Activated CD8-positive, alpha-beta T cell treated with anti-CD3 and anti-CD28 coated beads, Interleukin-2, amount 10 ng/mL, durations not matched to agents 7 days and 5 days (primary cell): ENCODE measurements around the gene DRAP1. TPM values are rescaled to one million over a fixed set of nuclear protein-coding genes. Genes with fewer than 3 reads are reported as not detected.

Experiments used
- ATAC-seq: fragments of 150-1000 bp; cut with Tn5 transposase; one replicate; pipeline ENCODE4 v1.10.0; 2021; ENCODE audit warnings: moderate library complexity
- CTCF ChIA-PET: fragments of 350-600 bp; sonication (Branson Sonifier 250); formaldehyde crosslinking; loops from one replicate; lab custom pipeline; 2021; ENCODE audit warnings: antibody characterized with exemption; lab: Charles Lee
- POLR2A ChIA-PET: fragments of 350-600 bp; sonication (Branson Sonifier 250); formaldehyde crosslinking; loops from one replicate; lab custom pipeline; 2021; ENCODE audit warnings: antibody characterized with exemption; lab: Charles Lee
- DNase-seq: peaks from one replicate; pipeline ENCODE4 v3.0.0-alpha.2; 2020
- H3K27ac Mint-ChIP-seq: one replicate; pipeline ENCODE4 v1.8.0; 2021; ENCODE audit warnings: mild to moderate bottlenecking, mixed read lengths
- H3K27me3 Mint-ChIP-seq: one replicate; pipeline ENCODE4 v1.8.0; 2021; ENCODE audit warnings: low read depth, mixed read lengths
- H3K36me3 Mint-ChIP-seq: one replicate; pipeline ENCODE4 v1.8.0; 2021; ENCODE audit warnings: low read depth, mixed read lengths
- H3K4me1 Mint-ChIP-seq: one replicate; pipeline ENCODE4 v1.8.0; 2021; ENCODE audit warnings: low read depth, mixed read lengths
- H3K4me3 Mint-ChIP-seq: one replicate; pipeline ENCODE4 v1.8.0; 2021; ENCODE audit warnings: mild to moderate bottlenecking, mixed read lengths
- H3K9me3 Mint-ChIP-seq: one replicate; pipeline ENCODE4 v1.8.0; 2022; ENCODE audit warnings: mixed read lengths; ENCODE audit not compliant: insufficient read depth
- total RNA-seq, 2 experiments: library from RNA; stranded (reverse); gene quantifications; one replicate each; pipeline ENCODE4 v1.2.3, GENCODE V29; 2021

Gene DRAP1
- total RNA-seq, 2 experiments from 2014 or later, result 219 to 240 TPM

DNA sequence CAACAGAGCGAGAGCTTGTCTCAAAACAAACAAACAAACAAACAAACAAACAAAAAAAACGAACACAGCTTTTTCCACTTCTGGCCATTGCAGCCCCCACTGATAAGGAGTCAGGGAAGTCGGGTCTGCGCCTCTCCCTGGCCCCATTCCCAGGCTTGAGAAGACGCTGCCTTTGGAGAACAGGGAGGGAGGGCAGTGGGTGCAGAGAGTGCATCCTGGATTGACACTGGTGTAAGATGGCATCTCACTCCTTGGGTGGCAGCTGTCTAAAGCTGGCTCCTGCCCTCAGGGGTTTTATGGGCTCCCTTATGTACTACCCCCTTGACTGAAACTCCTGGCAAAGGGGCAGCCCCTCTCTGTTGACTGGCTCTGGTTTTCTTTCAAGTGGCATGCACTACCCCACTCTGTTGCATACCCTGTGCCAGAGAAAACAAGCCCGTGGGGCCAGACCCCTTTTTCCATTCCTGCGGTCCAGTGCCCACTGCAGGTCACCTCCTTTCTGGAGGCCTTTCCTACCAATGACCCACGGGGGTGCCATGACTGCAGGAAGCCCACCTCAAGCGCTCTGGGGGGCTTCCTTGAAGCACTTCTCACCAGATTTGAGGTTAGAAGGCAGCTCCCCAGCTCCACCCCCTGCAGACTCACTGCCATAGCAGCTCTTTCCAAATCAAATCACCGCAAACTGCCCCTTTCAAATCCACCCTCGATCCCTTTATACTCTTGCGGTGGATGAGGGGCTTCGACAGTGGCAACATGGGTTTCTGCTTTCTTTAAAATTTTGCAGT is 12.7 kb downstream of the DRAP1 start:
- peak overlapping the region; percentile 82 for H3K27ac Mint-ChIP-seq
- CTCF ChIA-PET, result interaction anchor here (1.0 to 2.6 kb wide), 11 partner anchors 8 to 72 kb away, joined by 3 to 43 read pairs (median 6); partner anchors contain the start of genes CCDC85B and FIBP

DNA sequence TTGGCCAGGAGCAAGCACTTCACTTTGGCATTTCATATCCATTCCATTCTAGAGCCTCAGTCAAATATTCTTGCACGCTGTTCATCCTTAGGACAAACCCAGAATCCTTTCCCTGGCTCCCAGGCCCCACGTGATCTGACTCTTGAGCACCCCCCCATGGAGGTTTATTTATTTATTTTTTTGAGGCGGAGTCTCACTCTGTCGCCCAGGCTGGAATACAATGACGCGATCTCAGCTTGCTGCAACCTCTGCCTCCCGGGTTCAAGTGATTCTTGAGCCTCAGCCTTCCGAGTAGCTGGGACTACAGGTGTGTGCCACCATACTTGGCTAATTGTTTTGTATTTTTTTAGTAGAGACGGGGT is 13.3 kb downstream of the DRAP1 start:
- Mint-ChIP-seq H3K4me1 (peaks cover 48% of the 10 kb centered on the region), H3K36me3 (peaks cover 12% of the 10 kb centered on the region), H3K4me3 (no peak overlapping the region), H3K27me3 (peaks cover 2% of the 10 kb centered on the region), H3K27ac (peak overlapping the region; percentile 82), H3K9me3 (no peaks in the 10 kb centered on the region)
- ATAC-seq (no peak), DNase-seq (no peak)
- CTCF ChIA-PET, result interaction anchor here (0.9 to 2.6 kb wide), 12 partner anchors 9 to 153 kb away, joined by 3 to 43 read pairs (median 6); partner anchors contain the start of genes CCDC85B and FIBP
- POLR2A ChIA-PET, result interaction anchor here (0.7 to 3.7 kb wide), 5 partner anchors 9 to 46 kb away, joined by 3 to 24 read pairs (median 4); partner anchors contain the start of genes CCDC85B and FIBP

More for the DNA sequence above, 12.7 kb downstream of the DRAP1 start:
- H3K9me3 Mint-ChIP-seq, result no peaks in the 10 kb centered on the region
- POLR2A ChIA-PET, result interaction anchor here (0.7 to 3.7 kb wide), 9 partner anchors 9 to 72 kb away, joined by 3 to 24 read pairs (median 3); partner anchors contain the start of genes CCDC85B, FIBP and SART1
- H3K4me1 Mint-ChIP-seq, result peaks cover 54% of the 10 kb centered on the region
- H3K27me3 Mint-ChIP-seq, result no peaks in the 10 kb centered on the region
- peaks cover 12% of the 10 kb centered on the region for H3K36me3 Mint-ChIP-seq
- DNase-seq (peak; percentile 46), ATAC-seq (no peak)
- no peak overlapping the region for H3K4me3 Mint-ChIP-seq

DNA sequence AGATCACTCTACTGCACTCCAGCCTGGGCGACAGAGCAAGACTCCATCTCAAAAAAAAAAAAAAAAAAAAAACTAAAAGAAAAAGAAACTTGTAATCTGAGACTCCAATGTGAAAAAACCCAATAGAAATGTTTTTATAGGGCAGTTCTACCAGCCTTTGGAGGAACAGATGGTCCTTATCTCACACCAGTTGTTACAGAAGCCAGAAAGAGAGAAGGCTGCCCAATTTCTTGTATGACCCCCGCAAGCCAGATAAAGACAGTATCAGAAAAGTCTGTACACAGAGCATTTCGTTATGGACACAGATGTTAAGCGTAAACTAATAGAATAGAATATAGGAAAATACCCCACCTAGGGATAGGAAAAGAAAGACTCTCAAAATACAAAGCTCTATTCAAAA is 14.8 kb downstream of the DRAP1 start:
- ChIA-PET CTCF (interaction anchor here (0.8 to 2.0 kb wide), 4 partner anchors 16 to 50 kb away, joined by 3 to 6 read pairs (median 4); partner anchors contain the start of gene CCDC85B), POLR2A (no interaction called here)
- H3K9me3 Mint-ChIP-seq, result no peaks in the 10 kb centered on the region
- peaks cover 11% of the 10 kb centered on the region for H3K27me3 Mint-ChIP-seq
- DNase-seq (no peak), ATAC-seq (no peak)
- peaks cover 34% of the 10 kb centered on the region for H3K4me1 Mint-ChIP-seq
- H3K4me3 Mint-ChIP-seq, result no peak overlapping the region
- peaks cover 6% of the 10 kb centered on the region for H3K36me3 Mint-ChIP-seq
- no peak overlapping the region for H3K27ac Mint-ChIP-seq

DNA sequence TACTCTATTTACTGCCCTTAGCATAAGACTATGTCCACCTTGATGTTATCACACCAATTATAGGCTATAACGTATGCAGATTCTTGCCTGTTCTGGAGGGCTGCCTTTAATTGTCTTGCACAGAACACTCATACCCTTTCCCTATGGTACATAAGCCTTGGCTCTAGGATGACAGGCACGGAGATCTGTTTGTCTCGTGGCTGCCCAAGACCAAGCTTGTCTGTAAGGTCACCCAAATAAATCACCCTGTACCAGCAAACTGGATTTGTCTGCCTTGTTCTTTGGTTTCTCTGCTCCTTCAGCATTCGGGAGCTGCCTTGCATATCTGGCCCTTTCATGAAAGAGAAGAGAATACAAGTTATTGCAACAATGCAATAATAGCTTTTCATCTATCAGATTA is 18.5 kb downstream of the DRAP1 start:
- ChIA-PET CTCF (interaction anchor here (0.7 to 1.0 kb wide), 2 partner anchors 19 to 48 kb away, joined by 3 read pairs; no protein-coding TSS in a partner anchor), POLR2A (interaction anchor here (0.6 to 0.9 kb wide), 2 partner anchors 37 to 210 kb away, joined by 5 read pairs; no protein-coding TSS in a partner anchor)
- Mint-ChIP-seq H3K4me3 (no peak overlapping the region), H3K9me3 (no peaks in the 10 kb centered on the region), H3K4me1 (peaks cover 3% of the 10 kb centered on the region), H3K27me3 (peaks cover 20% of the 10 kb centered on the region), H3K27ac (no peak overlapping the region), H3K36me3 (no peaks in the 10 kb centered on the region)
- ATAC-seq (no peak), DNase-seq (no peak)

DNA sequence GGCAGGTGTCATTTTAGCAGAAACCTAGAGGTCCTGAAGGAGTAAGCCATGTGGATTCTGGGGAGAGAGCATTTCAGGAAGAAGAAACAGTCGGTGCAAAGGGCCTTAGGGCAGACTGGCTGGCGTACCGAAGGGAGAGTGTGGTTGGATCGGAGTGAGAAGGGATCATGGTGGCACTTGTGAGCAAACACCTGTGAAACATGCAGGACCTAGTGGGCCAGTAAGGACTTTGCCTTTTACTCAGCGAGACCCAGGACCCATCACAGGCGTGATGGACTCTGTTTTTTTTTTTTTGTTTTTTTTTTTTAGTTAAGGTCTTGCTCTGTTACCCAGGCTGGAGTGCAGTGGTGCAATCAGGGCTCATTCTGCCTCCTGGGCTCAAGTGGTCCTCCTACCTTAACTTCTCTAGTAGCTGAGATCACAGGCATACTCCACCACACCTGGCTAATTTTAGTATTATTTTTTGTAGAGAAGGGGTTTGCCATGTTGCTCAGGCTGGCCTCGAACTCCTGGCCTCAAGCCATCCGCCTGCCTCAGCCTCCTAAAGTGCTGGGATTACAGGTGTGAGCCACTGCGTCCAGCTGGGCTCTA is 22.6 kb downstream of the DRAP1 start:
- ChIA-PET POLR2A (interaction anchor here (1.5 kb wide), 1 partner anchor 10 kb away, joined by 3 read pairs; no protein-coding TSS in a partner anchor), CTCF (no interaction called here)
- peaks cover 20% of the 10 kb centered on the region for H3K27me3 Mint-ChIP-seq
- ATAC-seq, result no peak
- H3K9me3 Mint-ChIP-seq, result no peaks in the 10 kb centered on the region
- DNase-seq, result no peak
- H3K4me3 Mint-ChIP-seq, result no peak overlapping the region
- no peaks in the 10 kb centered on the region for H3K4me1 Mint-ChIP-seq
- no peaks in the 10 kb centered on the region for H3K36me3 Mint-ChIP-seq
- no peak overlapping the region for H3K27ac Mint-ChIP-seq

DNA sequence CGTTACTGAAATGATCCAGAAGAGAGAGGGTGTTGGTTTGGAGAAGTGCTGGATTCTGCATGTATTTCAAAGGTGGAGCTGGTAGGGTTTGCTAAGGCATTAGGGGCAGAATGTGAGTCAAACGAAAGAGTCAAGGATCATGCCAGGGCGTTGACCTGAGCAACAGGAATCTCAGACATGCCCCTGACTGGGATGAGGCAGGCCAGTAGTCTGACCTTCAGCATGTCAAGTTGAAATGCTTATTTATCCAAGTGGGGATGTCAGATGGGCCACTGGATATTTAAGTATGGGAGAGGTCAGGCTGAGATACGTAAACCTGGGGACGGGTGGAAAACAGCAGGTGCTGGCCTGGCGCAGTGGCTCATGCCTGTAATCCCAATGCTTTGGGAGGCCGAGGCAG is 23.3 kb downstream of the DRAP1 start:
- Mint-ChIP-seq H3K27me3 (peaks cover 17% of the 10 kb centered on the region), H3K27ac (no peak overlapping the region), H3K4me3 (no peak overlapping the region), H3K9me3 (no peaks in the 10 kb centered on the region), H3K36me3 (no peaks in the 10 kb centered on the region), H3K4me1 (no peaks in the 10 kb centered on the region)
- ATAC-seq, result no peak
- POLR2A ChIA-PET, result no interaction called here
- CTCF ChIA-PET, result interaction anchor here (0.6 kb wide), 1 partner anchor 14 kb away, joined by 3 read pairs; no protein-coding TSS in a partner anchor
- no peak for DNase-seq

DNA sequence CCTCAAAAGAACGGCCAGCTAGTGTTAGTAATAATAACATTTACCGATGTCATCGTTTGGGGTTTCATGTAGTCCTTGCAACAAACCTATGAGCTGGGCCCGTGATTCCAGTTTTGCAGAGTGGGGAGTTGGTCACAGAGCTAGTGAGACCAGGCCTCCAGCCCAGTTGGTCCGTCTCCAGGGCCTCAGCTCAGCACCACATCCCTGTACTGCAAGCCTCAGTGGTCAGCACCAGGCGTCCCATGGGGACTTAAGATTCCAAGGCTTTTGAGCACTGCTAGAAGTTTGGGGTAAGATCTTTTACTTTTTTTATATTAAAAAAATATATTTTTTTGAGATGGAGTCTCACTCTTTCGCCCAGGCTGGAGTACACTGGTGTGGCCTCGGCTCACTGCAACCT is 25.0 kb downstream of the DRAP1 start:
- Mint-ChIP-seq H3K4me1 (no peaks in the 10 kb centered on the region), H3K27ac (no peak overlapping the region), H3K36me3 (no peaks in the 10 kb centered on the region), H3K9me3 (no peaks in the 10 kb centered on the region), H3K27me3 (peaks cover 13% of the 10 kb centered on the region), H3K4me3 (no peak overlapping the region)
- DNase-seq (no peak), ATAC-seq (no peak)
- CTCF ChIA-PET, result interaction anchor here (1.8 kb wide), 1 partner anchor 12 kb away, joined by 9 read pairs; no protein-coding TSS in a partner anchor
- POLR2A ChIA-PET, result no interaction called here

DNA sequence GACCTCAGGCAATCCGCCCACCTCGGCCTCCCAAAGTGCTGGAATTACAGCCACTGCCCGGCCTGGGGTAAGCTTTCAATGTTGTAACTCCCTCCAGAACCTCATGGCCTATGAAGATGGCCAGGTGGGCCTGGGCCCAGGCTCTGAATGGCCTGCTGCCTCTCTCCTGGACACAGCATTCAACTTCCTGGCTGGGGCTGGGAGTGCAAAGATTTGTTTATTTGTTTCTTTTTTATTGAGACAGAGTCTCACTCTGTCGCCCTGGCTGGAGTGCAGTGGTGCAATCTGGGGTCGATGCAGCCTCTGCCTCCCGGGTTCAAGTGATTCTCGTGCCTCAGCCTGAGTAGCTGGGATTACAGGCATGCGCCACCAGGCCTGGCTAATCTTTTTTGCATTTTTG is 25.5 kb downstream of the DRAP1 start:
- H3K4me1 Mint-ChIP-seq, result no peaks in the 10 kb centered on the region
- no peak for DNase-seq
- ChIA-PET CTCF (interaction anchor here (1.8 kb wide), 1 partner anchor 12 kb away, joined by 9 read pairs; no protein-coding TSS in a partner anchor), POLR2A (no interaction called here)
- H3K27ac Mint-ChIP-seq, result no peak overlapping the region
- no peaks in the 10 kb centered on the region for H3K9me3 Mint-ChIP-seq
- no peak for ATAC-seq
- H3K36me3 Mint-ChIP-seq, result no peaks in the 10 kb centered on the region
- no peak overlapping the region for H3K4me3 Mint-ChIP-seq
- peaks cover 13% of the 10 kb centered on the region for H3K27me3 Mint-ChIP-seq

DNA sequence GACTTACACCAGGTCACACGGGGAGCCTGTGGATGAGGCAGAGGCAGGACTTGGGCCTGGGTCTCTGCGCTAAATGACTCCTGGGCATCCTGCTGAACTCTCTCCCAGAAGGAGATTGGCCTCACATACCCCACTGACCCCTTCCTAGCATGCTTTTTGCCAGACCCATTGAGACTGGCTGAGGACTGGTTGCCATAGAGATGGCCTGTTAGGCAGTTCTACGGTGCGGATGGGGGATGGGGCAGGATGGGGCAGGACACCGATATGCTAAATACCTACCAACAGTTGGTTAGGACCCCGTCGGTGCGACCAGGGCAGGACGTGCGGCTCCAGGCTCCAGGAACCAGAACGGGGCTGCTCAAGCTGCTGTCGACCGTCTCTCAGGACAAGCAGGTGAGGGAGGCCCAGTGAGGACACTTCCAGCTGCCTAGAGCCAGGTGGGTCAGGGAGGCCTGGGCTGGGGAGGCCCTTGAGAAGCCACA is 26.2 kb downstream of the DRAP1 start, which contains the start of gene TSGA10IP:
Gene TSGA10IP, plus strand, starts transcription at position 51 of the 482 bp plus-strand sequence. Its CDS starts 196 bp downstream, at position 247.
- Mint-ChIP-seq H3K4me1 (no peaks in the 10 kb centered on the region), H3K27ac (no peak within 1 kb of the TSS)
- CTCF ChIA-PET, result no interaction called here

DNA sequence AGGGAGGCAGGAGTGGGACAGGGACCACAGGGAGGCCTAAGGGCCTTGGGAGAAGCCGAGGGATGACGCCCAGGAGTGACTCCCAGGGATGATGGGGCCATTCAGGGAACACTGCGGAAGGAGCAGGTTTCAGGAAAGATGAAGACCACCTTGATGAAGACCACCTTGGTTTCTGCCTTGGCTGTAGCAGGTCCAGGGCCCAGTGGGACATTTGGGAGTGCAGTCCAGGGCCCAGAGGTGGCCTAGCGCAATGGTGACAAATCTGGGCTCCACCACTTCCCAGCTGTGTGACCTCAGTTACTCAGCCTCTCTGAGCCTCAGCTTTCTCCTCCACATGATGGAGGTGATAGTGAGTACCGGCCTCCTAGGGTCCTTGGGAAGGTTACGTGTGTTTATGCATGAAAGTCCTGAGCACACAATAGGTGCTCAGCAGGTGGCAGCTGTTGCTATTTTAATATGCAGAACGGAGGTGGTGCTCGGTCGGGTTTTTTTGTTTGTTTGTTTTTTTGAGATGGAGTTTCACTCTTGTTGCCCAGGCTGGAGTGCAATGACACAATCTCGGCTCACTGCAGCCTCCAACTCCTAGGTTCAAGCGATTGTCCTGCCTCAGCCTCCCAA is 26.8 kb downstream of the DRAP1 start:
- no peaks in the 10 kb centered on the region for H3K36me3 Mint-ChIP-seq
- ChIA-PET POLR2A (no interaction called here), CTCF (no interaction called here)
- ATAC-seq, result no peak
- DNase-seq, result no peak
- no peak overlapping the region for H3K4me3 Mint-ChIP-seq
- H3K27me3 Mint-ChIP-seq, result peaks cover 11% of the 10 kb centered on the region
- H3K4me1 Mint-ChIP-seq, result no peaks in the 10 kb centered on the region
- H3K27ac Mint-ChIP-seq, result no peak overlapping the region
- no peaks in the 10 kb centered on the region for H3K9me3 Mint-ChIP-seq

More for the DNA sequence above, 26.2 kb downstream of the DRAP1 start, which contains the start of gene TSGA10IP:
- Mint-ChIP-seq H3K4me3 (no peak within 1 kb of the TSS), H3K27me3 (peaks cover 10% of the 10 kb centered on the region), H3K36me3 (no peaks in the 10 kb centered on the region), H3K9me3 (no peaks in the 10 kb centered on the region)
- POLR2A ChIA-PET, result no interaction called here
- DNase-seq, result no peak
- no peak for ATAC-seq

DNA sequence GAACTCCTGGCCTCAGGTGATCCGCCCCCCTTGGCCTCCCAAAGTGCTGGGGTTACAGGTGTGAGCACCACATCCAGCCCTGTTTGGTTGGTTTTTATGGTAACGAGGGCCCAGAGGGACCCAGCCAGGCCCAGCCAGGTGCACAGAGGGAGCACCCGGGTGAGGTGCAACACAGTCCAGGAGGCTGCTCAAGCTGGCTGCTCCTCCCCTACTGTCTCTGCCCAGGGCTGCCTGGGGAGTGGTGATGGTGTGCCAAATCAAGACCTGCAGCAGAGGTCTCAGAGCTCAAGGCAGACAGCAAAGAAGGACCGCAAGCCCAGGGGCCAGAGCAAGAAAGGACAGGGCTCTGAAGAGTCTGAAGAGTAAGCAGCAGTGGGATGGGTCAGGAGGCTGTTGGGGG is 27.4 kb downstream of the DRAP1 start:
- POLR2A ChIA-PET, result no interaction called here
- H3K9me3 Mint-ChIP-seq, result no peaks in the 10 kb centered on the region
- no peak overlapping the region for H3K4me3 Mint-ChIP-seq
- no peak overlapping the region for H3K27ac Mint-ChIP-seq
- H3K27me3 Mint-ChIP-seq, result peaks cover 8% of the 10 kb centered on the region
- CTCF ChIA-PET, result no interaction called here
- H3K4me1 Mint-ChIP-seq, result no peaks in the 10 kb centered on the region
- no peaks in the 10 kb centered on the region for H3K36me3 Mint-ChIP-seq
- no peak for ATAC-seq
- no peak for DNase-seq
